ENCODE data around the gene DDR2.

Gene DDR2

GRCh38 chr1:162689745-162690671 lies 57.7 kb downstream of the DDR2 start:
- Histone ChIP-seq H2AFZ (ENCODE audit: low read depth) (no peak overlapping the region), H3K27ac (no peak overlapping the region), H4K20me1 (ENCODE audit: insufficient read depth) (no peaks in the 10 kb centered on the region), H3K79me2 (ENCODE audit: insufficient read depth, low read depth) (no peaks in the 10 kb centered on the region), H3K4me1 (ENCODE audit: low read depth, poor library complexity, severe bottlenecking) (no peaks in the 10 kb centered on the region), H3K4me3 (IDR thresholded peaks at IDR 0.05; ENCODE audit: insufficient read depth, low read depth, low read length) (no peak overlapping the region), H3K9ac (no peak overlapping the region), H3K27me3 (ENCODE audit: insufficient read depth, low read depth) (no peaks in the 10 kb centered on the region), H3K4me2 (no peak overlapping the region), H3K36me3 (ENCODE audit: insufficient read depth) (no peaks in the 10 kb centered on the region)
- no peak for TF ChIP-seq CTCF (conservative IDR thresholded peaks at IDR 0.05; ENCODE audit: low read depth, low read length)

DNA sequence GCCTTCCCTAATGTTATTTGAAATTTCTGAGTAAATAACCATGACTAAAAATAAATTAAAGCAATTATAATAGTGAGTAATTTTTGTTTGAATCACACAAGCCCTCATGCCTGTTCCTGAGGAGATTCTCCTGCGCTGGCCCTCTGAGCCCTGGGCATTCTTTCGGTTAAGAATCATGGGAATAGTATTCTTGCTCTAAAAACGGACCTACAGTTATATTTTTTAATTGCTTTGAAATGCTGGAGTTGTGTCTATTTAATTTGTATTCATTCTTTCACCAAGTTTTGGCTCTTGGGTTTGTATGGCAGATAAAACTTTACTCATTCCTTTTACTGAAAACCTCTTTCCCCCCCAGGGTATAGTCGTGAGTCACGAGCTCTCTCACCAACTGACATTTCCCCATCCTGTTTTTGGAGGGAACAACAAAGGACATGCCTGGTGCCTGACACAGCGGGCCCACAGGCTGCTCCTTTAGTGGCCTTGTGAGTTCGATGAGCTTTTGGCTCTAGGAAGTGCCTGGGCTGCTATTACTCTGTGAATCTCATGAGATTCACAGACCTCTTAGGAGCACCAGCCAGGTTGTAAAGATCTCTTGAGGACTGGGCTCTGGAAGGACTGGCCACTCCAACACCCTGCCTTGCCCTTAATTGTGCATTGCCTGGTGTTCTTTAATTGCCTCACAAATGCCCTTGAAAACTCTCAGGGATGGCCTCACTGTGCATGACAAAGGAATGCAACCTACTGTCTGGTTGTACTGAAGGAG lies 58.6 kb downstream of the DDR2 start:
- Histone ChIP-seq H3K36me3 (ENCODE audit: insufficient read depth) (no peaks in the 10 kb centered on the region), H3K4me1 (ENCODE audit: low read depth, poor library complexity, severe bottlenecking) (no peaks in the 10 kb centered on the region), H3K9ac (no peak overlapping the region), H3K27ac (no peak overlapping the region), H3K27me3 (ENCODE audit: insufficient read depth, low read depth) (no peaks in the 10 kb centered on the region), H3K4me2 (no peak overlapping the region), H3K4me3 (IDR thresholded peaks at IDR 0.05; ENCODE audit: insufficient read depth, low read depth, low read length) (no peak overlapping the region), H3K79me2 (ENCODE audit: insufficient read depth, low read depth) (no peaks in the 10 kb centered on the region), H2AFZ (ENCODE audit: low read depth) (no peak overlapping the region), H4K20me1 (ENCODE audit: insufficient read depth) (no peaks in the 10 kb centered on the region)
- TF ChIP-seq CTCF (conservative IDR thresholded peaks at IDR 0.05; ENCODE audit: low read depth, low read length) = no peak

DNA sequence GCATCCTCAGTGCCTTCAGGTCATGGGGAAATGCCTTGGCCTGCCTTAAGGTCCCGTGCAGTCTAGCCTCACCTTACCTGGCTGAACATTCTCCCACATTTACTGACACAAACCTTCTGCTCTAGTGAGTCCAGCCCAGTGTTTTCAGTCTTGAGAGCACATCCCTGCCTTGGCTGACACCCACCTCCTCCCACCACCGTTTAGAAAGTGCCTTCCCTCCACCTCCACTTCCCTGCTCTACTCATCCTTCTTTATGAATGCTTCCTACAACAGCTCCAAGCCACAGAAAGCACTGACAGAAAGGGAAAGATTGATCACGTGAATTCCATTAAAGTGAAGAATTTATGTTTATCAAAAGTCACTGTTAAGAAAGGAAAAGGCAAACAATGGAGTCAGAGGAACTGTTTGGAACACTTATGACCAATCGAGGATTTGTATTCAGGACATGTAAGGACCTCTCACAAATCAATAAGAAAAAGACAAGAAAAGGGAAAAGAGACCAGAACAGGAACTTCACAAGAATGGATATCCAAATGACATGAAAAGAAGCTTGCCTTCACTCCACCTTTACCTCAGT lies 59.8 kb downstream of the DDR2 start:
- no peak overlapping the region for H3K9ac ChIP-seq
- no peak overlapping the region for H3K4me3 ChIP-seq (IDR thresholded peaks at IDR 0.05; ENCODE audit: insufficient read depth, low read depth, low read length)
- no peaks in the 10 kb centered on the region for H3K4me1 ChIP-seq (ENCODE audit: low read depth, poor library complexity, severe bottlenecking)
- no peak for TF ChIP-seq CTCF (conservative IDR thresholded peaks at IDR 0.05; ENCODE audit: low read depth, low read length)
- H3K4me2 ChIP-seq = no peak overlapping the region
- H3K36me3 ChIP-seq (ENCODE audit: insufficient read depth) = no peaks in the 10 kb centered on the region
- H2AFZ ChIP-seq (ENCODE audit: low read depth) = no peak overlapping the region
- no peaks in the 10 kb centered on the region for H4K20me1 ChIP-seq (ENCODE audit: insufficient read depth)
- H3K79me2 ChIP-seq (ENCODE audit: insufficient read depth, low read depth) = no peaks in the 10 kb centered on the region
- no peaks in the 10 kb centered on the region for H3K27me3 ChIP-seq (ENCODE audit: insufficient read depth, low read depth)
- H3K27ac ChIP-seq = no peak overlapping the region

- H3K9ac ChIP-seq = no peak overlapping the region
- H4K20me1 ChIP-seq (ENCODE audit: insufficient read depth) = no peaks in the 10 kb centered on the region
- H3K36me3 ChIP-seq (ENCODE audit: insufficient read depth) = no peaks in the 10 kb centered on the region
- H3K79me2 ChIP-seq (ENCODE audit: insufficient read depth, low read depth) = no peaks in the 10 kb centered on the region
- no peak overlapping the region for H3K27ac ChIP-seq
- H3K4me2 ChIP-seq = no peak overlapping the region
- no peak overlapping the region for H2AFZ ChIP-seq (ENCODE audit: low read depth)
- no peak overlapping the region for H3K4me3 ChIP-seq (IDR thresholded peaks at IDR 0.05; ENCODE audit: insufficient read depth, low read depth, low read length)
- H3K27me3 ChIP-seq (ENCODE audit: insufficient read depth, low read depth) = no peaks in the 10 kb centered on the region
- TF ChIP-seq CTCF (conservative IDR thresholded peaks at IDR 0.05; ENCODE audit: low read depth, low read length) = no peak
- no peaks in the 10 kb centered on the region for H3K4me1 ChIP-seq (ENCODE audit: low read depth, poor library complexity, severe bottlenecking)
Measured at GRCh38 chr1:162694911-162695310, 62.6 kb downstream of the DDR2 start.

Data from KMS-11 (cell line).